SW 1271 (cell line): ENCODE measurements around the gene B4GALNT1.

ENCODE experiments used
- DNase-seq, 2 experiments: peaks; one replicate each; lab custom pipeline; 2025; lab: John Stamatoyannopoulos, UW

Gene B4GALNT1

GRCh38 chr12:57585156-57585555, 47.8 kb downstream of the B4GALNT1 start:
- no peak for DNase-seq

DNA sequence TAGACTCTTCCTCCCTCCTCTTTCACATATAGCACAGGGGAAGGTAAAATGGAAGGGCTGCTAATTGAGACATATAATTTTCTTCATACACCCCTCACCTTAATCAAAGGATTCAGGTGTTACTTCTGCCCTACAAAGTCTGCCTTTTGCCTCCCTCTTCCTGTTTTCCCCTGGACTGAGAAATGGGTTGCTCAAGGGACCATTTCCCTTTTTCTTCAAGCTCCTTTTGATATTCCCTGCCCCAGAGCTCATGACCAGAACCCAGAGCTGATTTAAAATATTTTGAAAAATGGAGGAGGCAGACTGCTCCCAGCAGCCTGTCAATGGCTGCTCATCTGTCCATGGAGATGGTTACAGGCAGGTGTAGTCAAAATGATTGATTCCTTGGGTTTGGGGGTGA, 48.3 kb downstream of the B4GALNT1 start:
- DNase-seq: no peak

DNA sequence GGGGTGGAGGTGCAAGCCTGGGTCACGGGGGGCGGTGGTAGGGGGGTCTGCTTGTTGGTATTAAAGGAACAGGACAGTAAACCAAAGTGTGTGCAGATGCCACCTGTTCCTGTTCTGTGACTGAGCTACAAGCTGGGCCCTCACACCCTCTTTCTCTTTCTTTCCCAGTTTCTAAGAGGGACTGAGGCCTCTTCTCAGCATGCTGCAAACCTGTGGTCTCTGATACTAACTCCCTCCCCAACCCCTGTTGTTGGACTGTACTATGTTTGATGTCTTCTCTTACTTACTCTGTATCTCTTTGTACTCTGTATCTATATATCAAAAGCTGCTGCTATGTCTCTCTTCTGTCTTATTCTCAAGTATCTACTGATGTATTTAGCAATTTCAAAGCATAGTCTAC, 49.0 kb downstream of the B4GALNT1 start:
- DNase-seq: no peak

DNA sequence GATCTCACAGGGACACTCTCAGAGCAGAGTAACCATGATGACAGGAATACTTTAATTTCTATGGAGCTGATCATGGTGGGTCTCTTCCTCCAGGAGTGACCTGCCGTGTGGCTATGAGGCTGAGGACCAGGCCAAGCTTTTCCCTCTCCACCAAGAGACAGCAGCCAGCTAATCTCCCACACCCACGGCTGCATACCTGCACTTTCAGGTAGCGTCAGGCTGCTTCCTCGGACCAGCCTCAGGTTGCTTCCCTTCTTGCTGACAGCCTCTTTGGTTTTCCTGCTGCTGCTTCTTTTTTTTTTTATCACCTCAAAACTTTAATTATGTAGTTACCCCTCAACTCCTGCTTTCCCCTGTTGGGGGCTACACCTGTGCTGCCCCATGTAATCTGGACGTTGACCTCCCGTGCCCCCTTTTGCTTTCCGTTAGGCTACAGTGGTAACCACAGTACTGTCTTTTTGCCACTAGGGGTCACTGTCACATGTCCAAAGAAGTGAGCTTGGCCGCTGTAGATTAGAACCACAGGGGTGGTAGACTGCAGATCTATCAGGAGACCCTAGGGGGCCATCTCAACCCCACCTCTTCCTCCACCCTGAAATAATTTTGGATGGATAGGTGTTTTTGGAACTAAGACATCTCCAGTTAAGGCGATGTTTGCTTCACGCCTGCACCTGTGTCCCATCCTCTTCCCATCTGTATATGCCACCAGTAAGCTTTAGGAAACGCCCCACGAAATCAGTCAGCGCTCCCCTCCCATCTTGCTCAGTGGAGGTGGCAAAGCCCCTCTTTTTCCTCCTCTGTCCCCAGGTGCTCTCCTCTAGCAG, 49.8 kb downstream of the B4GALNT1 start:
- DNase-seq: peak; percentile 48 to 76

DNA sequence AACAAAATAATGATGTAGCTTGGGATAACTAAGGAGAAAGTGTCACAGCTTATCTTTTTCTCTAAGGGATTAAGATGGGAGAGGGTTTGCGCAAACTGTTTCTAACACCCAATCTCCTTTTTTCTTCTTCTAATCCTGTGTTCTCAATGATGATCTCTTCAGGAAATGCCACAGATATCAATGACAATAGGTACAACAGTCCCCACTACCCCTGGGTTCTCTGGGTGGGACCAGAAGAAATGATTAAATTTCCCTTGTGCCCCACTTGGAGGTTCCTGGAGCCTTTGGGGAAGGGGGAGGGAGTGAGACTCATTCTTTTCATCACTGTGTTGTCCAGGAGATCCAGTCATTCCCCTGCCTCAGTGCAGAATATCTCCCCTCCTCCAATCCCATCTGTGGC, 50.6 kb downstream of the B4GALNT1 start:
- no peak for DNase-seq

GRCh38 chr12:57581802-57582201, 51.2 kb downstream of the B4GALNT1 start:
- no peak for DNase-seq

DNA sequence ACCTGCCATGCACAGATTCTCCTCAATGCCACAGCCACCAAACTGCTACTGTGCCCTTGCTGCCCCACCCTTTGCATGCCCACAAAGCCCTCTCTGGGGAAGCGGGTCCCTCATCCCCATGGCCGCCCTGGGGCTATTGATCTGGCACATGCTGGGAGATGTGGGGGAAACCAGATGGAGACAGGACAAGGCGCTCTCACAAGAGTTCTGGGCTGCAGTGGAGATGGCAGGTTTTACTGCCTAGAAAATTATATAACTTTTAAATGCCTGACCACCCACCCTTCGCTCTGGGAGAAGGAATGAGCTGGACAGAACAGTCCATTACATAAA, 52.6 kb downstream of the B4GALNT1 start:
- no peak for DNase-seq

GRCh38 chr12:57579677-57580465, 53.1 kb downstream of the B4GALNT1 start:
- DNase-seq: no peak

DNA sequence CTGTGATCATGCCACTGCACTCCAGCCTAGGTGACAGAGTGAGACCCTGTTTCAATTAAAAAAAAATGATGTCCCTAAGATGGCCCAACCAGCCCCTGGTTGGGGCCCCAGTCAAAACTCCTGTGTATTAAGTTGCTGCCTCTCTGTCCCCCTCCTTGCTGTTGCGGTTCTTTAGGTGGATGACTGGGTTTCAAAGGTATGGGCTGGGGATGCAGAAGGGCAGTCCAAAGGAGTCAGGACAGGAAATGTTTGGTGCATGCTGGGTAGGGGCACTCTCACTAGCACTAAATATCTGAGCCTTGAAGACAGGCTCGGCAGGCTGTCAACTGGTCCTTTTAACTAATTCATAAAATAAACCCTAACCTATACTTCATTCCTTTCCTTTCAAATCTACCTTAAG, 54.0 kb downstream of the B4GALNT1 start:
- DNase-seq: no peak

- DNase-seq: no peak
Observed at GRCh38 chr12:57577981-57578758, 54.8 kb downstream of the B4GALNT1 start.

DNA sequence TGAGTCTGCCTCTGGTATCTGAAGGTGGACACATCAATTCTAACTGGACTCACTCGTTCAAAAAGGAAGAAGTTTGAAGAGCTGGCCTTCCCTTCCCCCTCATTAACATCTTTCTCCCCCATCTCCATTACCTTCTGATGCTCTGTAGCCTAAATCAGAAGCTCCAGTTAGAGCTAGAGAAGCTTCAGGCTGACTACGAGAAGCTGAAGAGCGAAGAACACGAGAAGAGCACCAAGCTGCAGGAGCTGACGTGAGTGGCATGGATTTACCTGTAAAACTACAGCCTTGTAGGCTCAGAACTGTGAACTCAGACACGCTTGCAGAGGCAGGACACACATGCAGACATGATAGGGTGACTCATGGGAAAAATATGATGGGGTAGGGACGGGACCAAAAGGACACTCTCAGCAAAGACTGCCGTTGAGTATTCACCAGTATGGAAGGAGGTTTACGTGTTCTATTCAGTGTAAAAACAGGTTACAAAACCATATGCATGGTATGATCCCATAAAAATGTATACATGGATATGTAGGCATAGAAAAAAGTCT, 56.3 kb downstream of the B4GALNT1 start:
- DNase-seq: no peak
